Peyer's patch (tissue), 4 donors: Measurements from ENCODE around the gene MMP27. TPM values are rescaled to one million over a fixed set of nuclear protein-coding genes. Genes with fewer than 3 reads are reported as not detected.

Experiments used
- DNase-seq, 3 donors: peaks; one replicate each; pipeline ENCODE4 v3.0.0-alpha.2; 2017 to 2019
- H3K27ac ChIP-seq, 4 donors: fragments of 200-600 bp; sonication (generic); one replicate each; pipeline ENCODE4 v1.5.1; 2016 to 2019
- H3K27me3 ChIP-seq, 2 donors: fragments of 200-600 bp; sonication (generic); one replicate each; pipeline ENCODE4 v1.5.1; 2019
- H3K36me3 ChIP-seq, 3 donors: fragments of 200-600 bp; sonication (generic); one replicate each; pipeline ENCODE4 v1.5.1; 2016 to 2019
- H3K4me1 ChIP-seq, 4 donors: fragments of 200-600 bp; sonication (generic); one replicate each; pipeline ENCODE4 v1.5.1; 2016 to 2019
- H3K4me3 ChIP-seq, 4 donors: fragments of 200-600 bp; sonication (generic); 1 replicate in 3 of 4; 2 replicates in 1 of 4; pipeline ENCODE4 v1.5.1; 2016 to 2019; ENCODE audit warnings: mild to moderate bottlenecking in 1 of 4
- H3K9me3 ChIP-seq, 4 donors: fragments of 200-600 bp; sonication (generic); one replicate each; pipeline ENCODE4 v1.5.1; 2016 to 2019; ENCODE audit warnings: mild to moderate bottlenecking in 1 of 4
- POLR2A ChIP-seq, 2 donors: fragments of 450-650 bp; IDR thresholded peaks; one replicate each; pipeline ENCODE4 v1.5.1; 2017; ENCODE audit warnings: antibody characterized with exemption in 2 of 2, mild to moderate bottlenecking in 2 of 2, moderate library complexity in 2 of 2
- total RNA-seq, 4 donors: library from RNA; depleted of rRNA; stranded (reverse); fragments of >200 nt; gene quantifications; one replicate each; pipeline ENCODE4 v1.1.0, GENCODE V29; 2016
- TF ChIP-seq, protein P1 (sequence below), 6 experiments: fragments of 450-650 bp in 4 of 6; fragments of 200-600 bp in 2 of 6; sonication (generic) in 1 of 6; IDR thresholded peaks; one replicate each; pipeline ENCODE4 v1.5.1; 2017 to 2019; ENCODE audit warnings: antibody characterized with exemption in 6 of 6, mild to moderate bottlenecking in 3 of 6, moderate library complexity in 1 of 6

Gene MMP27
- total RNA-seq, 4 donors from 2014 or later: 0.40 TPM; not detected in 3

DNA sequence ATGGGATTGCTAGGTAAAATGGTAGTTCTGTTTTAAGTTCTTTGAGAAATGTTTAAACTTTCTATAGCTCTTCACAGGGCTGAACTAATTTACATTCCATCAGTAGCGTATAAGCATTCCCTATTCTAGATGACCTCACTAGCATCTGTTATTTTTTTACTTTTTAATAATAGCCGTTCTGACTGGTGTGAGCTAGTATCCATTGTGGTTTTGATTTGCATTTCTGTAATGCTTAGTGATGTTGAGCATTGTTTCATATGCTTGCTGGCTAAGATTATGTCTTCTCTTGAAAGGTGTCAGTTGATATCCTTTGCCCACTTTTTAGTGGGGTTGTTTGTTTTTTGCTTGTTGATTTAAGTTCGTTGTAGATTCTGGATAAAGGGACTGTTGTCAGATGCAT, 35.9 kb downstream of the MMP27 start:
- no peak for TF ChIP-seq POLR2A (IDR thresholded peaks at IDR 0.05)
- TF ChIP-seq, protein P1, sequence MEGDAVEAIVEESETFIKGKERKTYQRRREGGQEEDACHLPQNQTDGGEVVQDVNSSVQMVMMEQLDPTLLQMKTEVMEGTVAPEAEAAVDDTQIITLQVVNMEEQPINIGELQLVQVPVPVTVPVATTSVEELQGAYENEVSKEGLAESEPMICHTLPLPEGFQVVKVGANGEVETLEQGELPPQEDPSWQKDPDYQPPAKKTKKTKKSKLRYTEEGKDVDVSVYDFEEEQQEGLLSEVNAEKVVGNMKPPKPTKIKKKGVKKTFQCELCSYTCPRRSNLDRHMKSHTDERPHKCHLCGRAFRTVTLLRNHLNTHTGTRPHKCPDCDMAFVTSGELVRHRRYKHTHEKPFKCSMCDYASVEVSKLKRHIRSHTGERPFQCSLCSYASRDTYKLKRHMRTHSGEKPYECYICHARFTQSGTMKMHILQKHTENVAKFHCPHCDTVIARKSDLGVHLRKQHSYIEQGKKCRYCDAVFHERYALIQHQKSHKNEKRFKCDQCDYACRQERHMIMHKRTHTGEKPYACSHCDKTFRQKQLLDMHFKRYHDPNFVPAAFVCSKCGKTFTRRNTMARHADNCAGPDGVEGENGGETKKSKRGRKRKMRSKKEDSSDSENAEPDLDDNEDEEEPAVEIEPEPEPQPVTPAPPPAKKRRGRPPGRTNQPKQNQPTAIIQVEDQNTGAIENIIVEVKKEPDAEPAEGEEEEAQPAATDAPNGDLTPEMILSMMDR (IDR thresholded peaks at IDR 0.05): no peak
- Histone ChIP-seq H3K27me3 (no peaks in the 10 kb centered on the region), H3K27ac (no peak overlapping the region), H3K9me3 (no peaks in the 10 kb centered on the region), H3K4me3 (no peak overlapping the region), H3K36me3 (no peaks in the 10 kb centered on the region), H3K4me1 (no peaks in the 10 kb centered on the region)
- DNase-seq: no peak

DNA sequence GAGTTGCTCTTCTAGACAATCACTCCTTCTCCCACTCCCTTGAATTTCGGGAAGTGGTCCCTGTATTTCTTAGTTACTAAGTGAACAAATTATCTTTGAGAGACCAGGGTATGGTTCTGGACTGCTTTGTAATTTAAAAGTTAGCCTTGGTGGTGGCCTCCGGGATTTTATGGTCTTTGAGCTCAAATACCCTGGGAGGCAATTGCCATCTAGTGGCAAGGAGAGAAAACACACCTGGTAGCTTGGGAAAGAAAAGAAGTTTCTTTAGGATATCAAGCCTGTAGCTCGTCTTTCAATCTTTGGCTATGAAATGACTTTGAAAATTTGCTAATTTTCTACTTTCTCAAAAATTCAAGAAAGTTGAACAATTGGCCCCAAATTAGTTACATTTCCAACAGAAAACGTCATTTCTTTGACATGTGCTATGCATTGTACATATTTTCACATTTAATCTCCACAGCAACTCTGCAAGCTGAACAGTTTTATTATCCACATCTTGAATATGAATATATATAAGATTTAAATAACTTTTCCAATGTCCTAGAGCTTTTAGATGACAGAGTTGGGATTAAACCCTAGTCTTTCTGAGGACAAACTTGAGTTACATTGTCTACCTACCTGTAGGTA, 39.1 kb downstream of the MMP27 start:
- H3K36me3 ChIP-seq: no peaks in the 10 kb centered on the region
- peak in 1 of 3 donors; percentile 56 for DNase-seq

DNA sequence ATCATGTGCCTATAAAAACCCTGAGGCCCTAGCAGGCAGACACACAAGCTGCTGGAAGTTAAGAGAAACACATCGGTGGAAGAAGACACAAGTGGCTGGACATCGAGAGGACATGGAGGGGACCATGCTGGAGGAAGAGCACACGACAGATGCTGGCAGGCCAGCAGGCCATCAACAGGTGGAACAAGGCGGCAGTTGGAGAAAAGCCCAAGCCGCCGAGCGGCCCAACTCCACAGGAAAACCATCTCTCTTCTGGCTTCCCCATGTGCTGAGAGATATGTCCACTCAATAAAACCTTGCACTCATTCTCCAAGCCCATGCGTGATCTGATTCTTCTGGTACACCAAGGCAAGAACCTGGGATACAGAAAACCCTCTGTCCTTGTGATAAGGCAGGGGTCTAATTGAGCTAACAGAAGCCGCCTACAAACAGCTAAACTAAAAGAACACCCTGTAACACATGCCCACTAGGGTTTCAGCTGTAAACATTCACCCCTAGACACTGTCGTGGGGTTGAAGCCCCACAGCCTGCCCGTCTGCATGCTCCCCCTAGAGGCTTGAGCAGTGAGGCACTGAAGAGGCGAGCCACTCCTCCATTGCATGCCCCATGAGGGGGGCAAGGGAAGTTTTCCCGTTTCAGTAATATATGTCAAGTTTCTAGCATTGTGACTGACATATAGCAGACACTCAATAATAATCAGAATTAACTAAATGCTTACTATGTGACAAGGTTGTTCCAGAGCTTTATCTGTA, 41.4 kb downstream of the MMP27 start:
- TF ChIP-seq, protein P1 (IDR thresholded peaks at IDR 0.05): peak in 3 of 6 experiments; percentile 11 to 22 (median 19)
- no peak for TF ChIP-seq POLR2A (IDR thresholded peaks at IDR 0.05)
- Histone ChIP-seq H3K27me3 (no peaks in the 10 kb centered on the region), H3K4me3 (no peak overlapping the region), H3K9me3 (no peaks in the 10 kb centered on the region), H3K36me3 (no peaks in the 10 kb centered on the region), H3K4me1 (no peaks in the 10 kb centered on the region), H3K27ac (no peak overlapping the region)
- DNase-seq: no peak

More for the DNA sequence above, 39.1 kb downstream of the MMP27 start:
- Histone ChIP-seq H3K4me3 (no peak overlapping the region), H3K27me3 (no peaks in the 10 kb centered on the region), H3K4me1 (no peaks in the 10 kb centered on the region), H3K27ac (no peak overlapping the region), H3K9me3 (no peaks in the 10 kb centered on the region)
- TF ChIP-seq, protein P1 (IDR thresholded peaks at IDR 0.05): peak; percentile 38 to 95 (median 82)
- TF ChIP-seq POLR2A (IDR thresholded peaks at IDR 0.05): no peak

DNA sequence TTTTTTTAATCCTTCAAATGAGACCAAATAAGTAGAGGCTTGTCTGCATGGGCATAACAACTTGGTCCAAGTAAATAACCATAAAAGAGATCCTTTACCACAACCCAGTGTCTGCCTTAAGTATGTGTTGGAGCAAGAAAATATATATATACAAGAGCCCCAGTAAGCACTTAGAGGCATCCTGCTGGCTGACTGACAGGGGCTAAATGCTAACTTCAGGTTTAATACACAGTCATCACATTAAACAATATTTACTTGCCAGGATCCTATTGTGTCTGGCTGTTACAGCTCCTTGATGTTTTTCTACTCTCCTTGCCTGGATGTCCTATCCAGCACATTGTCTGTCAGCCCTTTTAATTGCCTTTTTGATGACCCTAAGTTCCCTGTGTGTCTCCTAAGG, 43.0 kb downstream of the MMP27 start:
- TF ChIP-seq, protein P1 (IDR thresholded peaks at IDR 0.05): no peak
- no peak for TF ChIP-seq POLR2A (IDR thresholded peaks at IDR 0.05)
- no peak for DNase-seq

DNA sequence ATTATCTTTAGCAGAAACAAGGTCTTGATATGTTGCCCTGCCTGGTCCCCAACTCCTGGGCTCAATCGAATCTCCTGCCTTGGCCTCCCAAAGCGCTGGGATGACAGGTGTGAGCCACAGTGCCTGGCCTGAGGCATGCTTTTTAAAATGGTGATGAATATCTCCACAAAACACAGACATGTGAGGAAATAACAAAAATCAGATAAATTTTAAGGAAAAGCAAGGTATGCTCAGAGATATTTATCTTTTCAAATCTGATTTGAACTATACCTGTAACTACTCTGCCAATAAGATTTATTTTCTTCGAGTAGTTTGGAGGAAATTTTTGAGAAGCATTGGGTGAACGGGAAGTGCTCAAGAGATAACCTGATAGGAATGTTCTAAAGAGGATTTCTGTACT, 44.5 kb downstream of the MMP27 start:
- H3K4me1 ChIP-seq: no peaks in the 10 kb centered on the region
- H3K4me3 ChIP-seq: no peak overlapping the region
- no peak overlapping the region for H3K27ac ChIP-seq
- no peaks in the 10 kb centered on the region for H3K27me3 ChIP-seq
- no peak for DNase-seq
- no peak for TF ChIP-seq POLR2A (IDR thresholded peaks at IDR 0.05)
- TF ChIP-seq, protein P1 (IDR thresholded peaks at IDR 0.05): no peak
- no peaks in the 10 kb centered on the region for H3K36me3 ChIP-seq
- no peaks in the 10 kb centered on the region for H3K9me3 ChIP-seq

More for the DNA sequence above, 43.0 kb downstream of the MMP27 start:
- Histone ChIP-seq H3K4me3 (no peak overlapping the region), H3K9me3 (no peaks in the 10 kb centered on the region), H3K4me1 (no peaks in the 10 kb centered on the region), H3K27me3 (no peaks in the 10 kb centered on the region), H3K36me3 (no peaks in the 10 kb centered on the region), H3K27ac (no peak overlapping the region)
